Measurements from ENCODE around the gene CELA3A.
"Not testable (repeated sequence)": the region's sequence is repeated elsewhere in the genome, so short reads cannot be mapped to it uniquely, and the experiment has no call there.

CELA3A gene

GRCh38 chr1:21980515-21981220 lies 20.8 kb upstream of the CELA3A start:
- not testable (repeated sequence) for H3K27ac ChIP-seq, H3K4me3 ChIP-seq

- not testable (repeated sequence) for H3K4me3 ChIP-seq, H3K27ac ChIP-seq
Observed at GRCh38 chr1:21981253-21981652, 20.2 kb upstream of the CELA3A start.

DNA sequence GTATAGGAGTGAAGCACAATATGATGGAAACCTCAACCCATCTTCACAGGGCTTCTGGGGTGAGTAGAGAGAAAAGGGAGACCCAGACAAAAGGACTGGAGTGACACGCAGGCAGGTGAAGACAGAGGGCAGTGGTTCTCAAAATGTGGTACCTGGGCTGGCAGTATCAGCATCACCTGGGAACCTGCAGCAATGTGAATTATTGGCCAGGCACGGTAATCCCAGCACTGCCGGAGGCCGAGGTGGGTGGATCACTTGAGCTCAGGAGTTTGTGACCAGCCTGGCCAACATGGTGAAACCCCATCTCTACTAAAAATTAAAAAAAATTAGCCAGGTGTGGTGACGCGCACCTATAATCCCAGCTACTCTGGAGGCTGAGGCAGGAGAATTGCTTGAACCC lies 19.3 kb upstream of the CELA3A start:
- H3K27ac ChIP-seq, H3K4me3 ChIP-seq: not testable (repeated sequence)

- H3K27ac ChIP-seq, H3K4me3 ChIP-seq: not testable (repeated sequence)
Observed at GRCh38 chr1:21983539-21983938, 17.9 kb upstream of the CELA3A start.

- H3K27ac ChIP-seq, H3K4me3 ChIP-seq: not testable (repeated sequence)
Observed at GRCh38 chr1:21985893-21986292, 15.6 kb upstream of the CELA3A start.

- not testable (repeated sequence) for H3K4me3 ChIP-seq, H3K27ac ChIP-seq
Observed at GRCh38 chr1:21986386-21986785, 15.1 kb upstream of the CELA3A start.

DNA sequence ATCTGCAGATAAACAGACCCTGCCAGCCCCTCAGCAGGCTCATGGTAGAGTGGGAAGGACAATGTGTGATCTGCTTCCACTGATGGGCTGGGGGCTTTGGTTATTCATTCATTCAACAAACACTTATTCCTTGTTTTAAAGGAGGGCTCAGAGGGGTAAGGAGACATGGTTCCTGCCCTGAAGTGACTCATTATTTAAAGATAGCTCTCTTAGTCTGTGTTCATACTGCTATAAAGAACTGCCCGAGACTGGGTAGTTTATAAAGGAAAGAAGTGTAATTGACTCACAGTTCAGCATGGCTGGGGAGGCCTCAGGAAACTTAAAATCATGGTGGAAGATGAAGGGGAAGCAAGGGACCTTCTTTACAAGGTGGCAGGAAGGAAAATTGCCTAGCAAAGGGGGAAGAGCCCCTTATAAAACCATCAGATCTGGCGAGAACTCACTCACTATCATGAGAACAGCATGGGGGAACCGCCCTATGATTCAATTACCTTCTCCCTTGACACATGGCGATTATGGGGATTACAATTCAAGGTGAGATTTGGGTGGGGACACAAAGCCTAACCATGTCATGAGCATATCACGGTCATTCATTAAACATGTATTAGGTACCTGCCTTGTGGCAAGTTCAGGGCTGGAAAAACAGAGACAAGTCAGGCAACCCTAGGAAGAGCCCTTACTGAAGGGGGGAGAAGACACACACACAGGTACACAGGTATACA lies 11.6 kb upstream of the CELA3A start:
- not testable (repeated sequence) for H3K4me3 ChIP-seq

GRCh38 chr1:21992186-21992585 lies 9.3 kb upstream of the CELA3A start:
- H3K27ac ChIP-seq = not testable (repeated sequence)

More for the DNA sequence above, 11.6 kb upstream of the CELA3A start:
- not testable (repeated sequence) for H3K27ac ChIP-seq

GRCh38 chr1:21994716-21995115 lies 6.7 kb upstream of the CELA3A start:
- not testable (repeated sequence) for H3K4me3 ChIP-seq, H3K27ac ChIP-seq

More at GRCh38 chr1:21992186-21992585, 9.3 kb upstream of the CELA3A start:
- not testable (repeated sequence) for H3K4me3 ChIP-seq

GRCh38 chr1:21996663-21996970 lies 4.8 kb upstream of the CELA3A start:
- not testable (repeated sequence) for H3K27ac ChIP-seq, H3K4me3 ChIP-seq

- H3K4me3 ChIP-seq, H3K27ac ChIP-seq: not testable (repeated sequence)
Observed at GRCh38 chr1:21997891-21998623, 3.4 kb upstream of the CELA3A start.

GRCh38 chr1:21998624-21999294 lies 2.7 kb upstream of the CELA3A start:
- not testable (repeated sequence) for H3K27ac ChIP-seq, H3K4me3 ChIP-seq

DNA sequence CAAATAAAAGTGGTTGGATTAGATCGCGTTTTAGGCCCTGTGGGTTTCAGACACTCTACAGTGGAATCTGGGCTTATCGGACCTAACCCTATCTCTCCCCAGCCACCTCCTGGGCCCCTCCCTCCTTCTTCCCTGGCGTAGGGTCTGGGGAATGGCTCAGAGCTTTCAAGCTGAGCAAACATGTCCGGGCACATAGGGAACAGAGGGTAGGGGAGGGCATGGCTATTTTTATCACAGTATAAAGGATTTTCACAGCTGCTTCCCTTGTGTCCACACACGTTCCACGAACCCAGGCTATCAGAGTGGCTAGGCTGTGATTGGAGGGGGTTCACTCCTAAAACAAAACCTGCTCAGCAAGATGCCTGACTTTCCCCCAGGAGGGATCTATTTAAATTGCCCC lies 1.8 kb upstream of the CELA3A start:
- not testable (repeated sequence) for H3K4me3 ChIP-seq, H3K27ac ChIP-seq

DNA sequence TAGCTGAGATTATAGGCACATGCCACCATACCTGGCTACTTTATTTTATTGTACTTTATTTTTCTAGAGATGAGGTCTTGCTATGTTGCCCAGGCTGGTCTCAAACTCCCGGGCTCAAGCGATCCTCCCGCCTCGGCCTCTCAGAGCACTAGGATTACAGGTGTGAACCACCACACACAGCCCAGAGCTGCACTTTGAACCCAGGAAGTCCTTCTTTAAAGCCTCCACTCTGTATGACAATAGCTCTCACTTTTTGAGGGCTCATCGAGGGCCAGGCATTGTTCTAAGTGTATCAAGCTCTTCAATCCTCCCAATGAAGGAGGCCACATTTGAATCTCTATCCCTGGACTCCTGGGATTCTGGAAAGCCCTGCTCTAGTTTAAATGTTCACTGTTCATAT lies 1.0 kb downstream of the CELA3A start:
- H3K4me3 ChIP-seq, H3K27ac ChIP-seq: not testable (repeated sequence)

DNA sequence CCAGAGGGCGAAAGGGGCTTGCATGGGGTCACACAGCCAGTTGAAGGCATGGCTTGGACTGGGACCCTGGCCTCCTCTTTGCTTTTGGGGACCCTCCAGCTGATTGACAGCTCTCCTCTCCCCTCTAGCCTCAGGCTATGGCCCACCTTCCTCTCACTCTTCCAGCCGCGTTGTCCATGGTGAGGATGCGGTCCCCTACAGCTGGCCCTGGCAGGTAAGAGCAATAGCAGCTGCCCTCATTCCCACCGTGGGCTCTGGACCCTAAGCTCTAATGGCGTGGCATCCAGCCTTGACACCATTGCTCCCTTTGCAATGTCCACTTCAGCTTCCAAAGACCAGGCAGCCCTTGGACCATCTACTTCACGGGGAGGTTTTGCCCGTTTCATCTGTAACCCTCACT lies 1.4 kb downstream of the CELA3A start:
- H3K4me3 ChIP-seq, H3K27ac ChIP-seq: not testable (repeated sequence)

DNA sequence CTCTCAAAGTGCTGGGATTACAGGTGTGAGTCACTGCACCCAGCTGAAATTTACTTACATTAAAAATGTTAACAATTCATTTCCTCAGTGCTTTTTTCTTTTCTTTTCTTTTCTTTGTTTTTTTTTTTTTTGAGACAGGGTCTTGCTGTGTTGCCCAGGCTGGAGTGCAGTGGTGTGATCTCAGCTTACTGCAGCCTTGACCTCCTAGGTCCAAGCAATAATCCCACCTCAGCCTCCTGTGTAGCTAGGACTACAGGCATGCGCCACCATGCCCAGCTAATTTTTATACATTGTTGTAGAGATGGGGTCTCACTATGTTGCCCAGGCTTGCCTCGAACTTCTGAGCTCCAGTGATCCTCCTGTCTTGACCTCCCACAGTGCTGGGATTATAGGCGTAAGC lies 2.5 kb downstream of the CELA3A start:
- not testable (repeated sequence) for H3K27ac ChIP-seq, H3K4me3 ChIP-seq

GRCh38 chr1:22005261-22006149 lies 4.0 kb downstream of the CELA3A start:
- H3K27ac ChIP-seq, H3K4me3 ChIP-seq: not testable (repeated sequence)

DNA sequence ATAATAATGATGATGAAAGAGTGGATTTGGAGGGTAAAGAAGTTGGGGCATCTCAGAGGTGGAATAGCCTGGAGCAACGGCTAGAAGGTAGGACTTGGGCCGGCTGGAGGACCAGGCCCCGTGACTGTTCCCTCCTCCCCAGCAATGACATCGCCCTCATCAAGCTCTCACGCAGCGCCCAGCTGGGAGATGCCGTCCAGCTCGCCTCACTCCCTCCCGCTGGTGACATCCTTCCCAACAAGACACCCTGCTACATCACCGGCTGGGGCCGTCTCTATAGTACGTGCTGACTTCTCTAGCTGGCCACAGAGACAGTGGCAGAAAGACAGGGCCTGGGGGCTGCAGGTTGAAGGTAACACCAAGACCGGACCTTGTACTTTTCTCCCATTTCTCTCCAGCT lies 5.3 kb downstream of the CELA3A start:
- not testable (repeated sequence) for H3K27ac ChIP-seq, H3K4me3 ChIP-seq

- H3K4me3 ChIP-seq = not testable (repeated sequence)
Observed at GRCh38 chr1:22007262-22007661, 5.8 kb downstream of the CELA3A start.

More at GRCh38 chr1:22007262-22007661, 5.8 kb downstream of the CELA3A start:
- H3K27ac ChIP-seq = not testable (repeated sequence)
